ENCODE measurements around the gene SINHCAF. TPM values are rescaled to one million over a fixed set of nuclear protein-coding genes. Genes with fewer than 3 reads are reported as not detected.

The SINHCAF gene
- total and polyA plus RNA-seq, 2 experiments from 2014 or later, result 581 to 686 TPM

DNA sequence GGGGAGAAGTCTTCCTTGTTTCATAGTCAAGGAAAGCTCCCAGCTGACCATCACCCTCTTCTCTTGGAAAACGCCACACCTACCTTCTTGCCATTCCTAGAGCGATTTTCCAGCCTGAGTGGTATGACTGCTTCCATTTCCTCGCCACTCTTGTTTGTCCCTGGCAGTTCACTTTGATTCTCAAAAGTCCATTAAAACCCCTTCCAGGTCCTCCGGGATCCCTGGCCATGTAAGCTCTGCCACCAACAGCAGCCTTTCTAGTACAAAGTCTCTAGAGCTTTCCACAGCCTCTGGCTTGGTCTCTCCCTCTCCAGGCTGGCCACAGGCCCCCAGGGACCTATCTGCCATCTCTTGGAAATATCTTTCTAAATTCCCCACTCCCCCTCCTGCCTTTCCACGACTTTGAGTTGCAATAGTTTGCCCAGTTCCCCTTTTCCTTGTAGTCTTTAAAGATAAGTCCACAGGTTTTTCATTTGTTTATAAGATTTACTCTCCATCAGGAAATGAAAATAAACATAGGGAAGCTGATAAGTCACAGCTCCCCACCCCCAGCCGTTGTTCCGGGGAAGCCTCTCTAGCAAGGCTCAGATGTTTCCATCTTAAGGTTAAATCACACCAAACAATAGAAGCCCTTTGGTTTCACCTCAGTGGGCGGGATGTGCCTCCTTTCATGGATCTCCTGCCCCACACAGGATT lies 42.9 kb upstream of the SINHCAF start:
- no peaks in the 10 kb centered on the region for H3K9me2 ChIP-seq (ENCODE audit: insufficient read depth)
- peak overlapping the region; percentile 99 for H3K27ac ChIP-seq (ENCODE audit: low read depth)
- Mint-ChIP-seq H3K4me3 (peak overlapping the region; percentile 70), H3K4me1 (peaks cover 49% of the 10 kb centered on the region), H3K9me3 (peaks cover 3% of the 10 kb centered on the region; the same call in 2 of the 3 replicates), H3K27ac (peak overlapping the region; percentile 99), H3K27me3 (ENCODE audit: insufficient read depth, low read depth, poor library complexity) (peaks cover 14% of the 10 kb centered on the region), H3K36me3 (ENCODE audit: low read depth) (peaks cover 5% of the 10 kb centered on the region)
- H3F3A ChIP-seq (replicated peaks; ENCODE audit: low read depth), result peaks cover 4% of the 10 kb centered on the region; the same call in 1 of the 2 replicates
- peak overlapping the region; percentile 45 for H3K4me3 ChIP-seq
- peaks cover 17% of the 10 kb centered on the region for H3K79me2 ChIP-seq (replicated peaks; ENCODE audit: insufficient read depth)
- TF ChIP-seq, protein P1, sequence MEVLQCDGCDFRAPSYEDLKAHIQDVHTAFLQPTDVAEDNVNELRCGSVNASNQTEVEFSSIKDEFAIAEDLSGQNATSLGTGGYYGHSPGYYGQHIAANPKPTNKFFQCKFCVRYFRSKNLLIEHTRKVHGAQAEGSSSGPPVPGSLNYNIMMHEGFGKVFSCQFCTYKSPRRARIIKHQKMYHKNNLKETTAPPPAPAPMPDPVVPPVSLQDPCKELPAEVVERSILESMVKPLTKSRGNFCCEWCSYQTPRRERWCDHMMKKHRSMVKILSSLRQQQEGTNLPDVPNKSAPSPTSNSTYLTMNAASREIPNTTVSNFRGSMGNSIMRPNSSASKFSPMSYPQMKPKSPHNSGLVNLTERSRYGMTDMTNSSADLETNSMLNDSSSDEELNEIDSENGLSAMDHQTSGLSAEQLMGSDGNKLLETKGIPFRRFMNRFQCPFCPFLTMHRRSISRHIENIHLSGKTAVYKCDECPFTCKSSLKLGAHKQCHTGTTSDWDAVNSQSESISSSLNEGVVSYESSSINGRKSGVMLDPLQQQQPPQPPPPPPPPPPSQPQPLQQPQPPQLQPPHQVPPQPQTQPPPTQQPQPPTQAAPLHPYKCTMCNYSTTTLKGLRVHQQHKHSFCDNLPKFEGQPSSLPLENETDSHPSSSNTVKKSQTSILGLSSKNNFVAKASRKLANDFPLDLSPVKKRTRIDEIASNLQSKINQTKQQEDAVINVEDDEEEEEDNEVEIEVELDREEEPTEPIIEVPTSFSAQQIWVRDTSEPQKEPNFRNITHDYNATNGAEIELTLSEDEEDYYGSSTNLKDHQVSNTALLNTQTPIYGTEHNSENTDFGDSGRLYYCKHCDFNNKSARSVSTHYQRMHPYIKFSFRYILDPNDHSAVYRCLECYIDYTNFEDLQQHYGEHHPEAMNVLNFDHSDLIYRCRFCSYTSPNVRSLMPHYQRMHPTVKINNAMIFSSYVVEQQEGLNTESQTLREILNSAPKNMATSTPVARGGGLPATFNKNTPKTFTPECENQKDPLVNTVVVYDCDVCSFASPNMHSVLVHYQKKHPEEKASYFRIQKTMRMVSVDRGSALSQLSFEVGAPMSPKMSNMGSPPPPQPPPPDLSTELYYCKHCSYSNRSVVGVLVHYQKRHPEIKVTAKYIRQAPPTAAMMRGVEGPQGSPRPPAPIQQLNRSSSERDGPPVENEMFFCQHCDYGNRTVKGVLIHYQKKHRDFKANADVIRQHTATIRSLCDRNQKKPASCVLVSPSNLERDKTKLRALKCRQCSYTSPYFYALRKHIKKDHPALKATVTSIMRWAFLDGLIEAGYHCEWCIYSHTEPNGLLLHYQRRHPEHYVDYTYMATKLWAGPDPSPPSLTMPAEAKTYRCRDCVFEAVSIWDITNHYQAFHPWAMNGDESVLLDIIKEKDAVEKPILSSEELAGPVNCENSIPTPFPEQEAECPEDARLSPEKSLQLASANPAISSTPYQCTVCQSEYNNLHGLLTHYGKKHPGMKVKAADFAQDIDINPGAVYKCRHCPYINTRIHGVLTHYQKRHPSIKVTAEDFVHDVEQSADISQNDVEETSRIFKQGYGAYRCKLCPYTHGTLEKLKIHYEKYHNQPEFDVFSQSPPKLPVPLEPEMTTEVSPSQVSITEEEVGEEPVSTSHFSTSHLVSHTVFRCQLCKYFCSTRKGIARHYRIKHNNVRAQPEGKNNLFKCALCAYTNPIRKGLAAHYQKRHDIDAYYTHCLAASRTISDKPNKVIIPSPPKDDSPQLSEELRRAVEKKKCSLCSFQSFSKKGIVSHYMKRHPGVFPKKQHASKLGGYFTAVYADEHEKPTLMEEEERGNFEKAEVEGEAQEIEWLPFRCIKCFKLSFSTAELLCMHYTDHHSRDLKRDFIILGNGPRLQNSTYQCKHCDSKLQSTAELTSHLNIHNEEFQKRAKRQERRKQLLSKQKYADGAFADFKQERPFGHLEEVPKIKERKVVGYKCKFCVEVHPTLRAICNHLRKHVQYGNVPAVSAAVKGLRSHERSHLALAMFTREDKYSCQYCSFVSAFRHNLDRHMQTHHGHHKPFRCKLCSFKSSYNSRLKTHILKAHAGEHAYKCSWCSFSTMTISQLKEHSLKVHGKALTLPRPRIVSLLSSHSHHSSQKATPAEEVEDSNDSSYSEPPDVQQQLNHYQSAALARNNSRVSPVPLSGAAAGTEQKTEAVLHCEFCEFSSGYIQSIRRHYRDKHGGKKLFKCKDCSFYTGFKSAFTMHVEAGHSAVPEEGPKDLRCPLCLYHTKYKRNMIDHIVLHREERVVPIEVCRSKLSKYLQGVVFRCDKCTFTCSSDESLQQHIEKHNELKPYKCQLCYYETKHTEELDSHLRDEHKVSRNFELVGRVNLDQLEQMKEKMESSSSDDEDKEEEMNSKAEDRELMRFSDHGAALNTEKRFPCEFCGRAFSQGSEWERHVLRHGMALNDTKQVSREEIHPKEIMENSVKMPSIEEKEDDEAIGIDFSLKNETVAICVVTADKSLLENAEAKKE (CRISPR knock-in tag; IDR thresholded peaks at IDR 0.05), result 0 out of 2 replicates have a peak, but pooled peaks have one; percentile 46
- TF ChIP-seq STAT1 (IDR thresholded peaks at IDR 0.05; ENCODE audit: unreplicated experiment), result no peak
- TF ChIP-seq, protein P2, sequence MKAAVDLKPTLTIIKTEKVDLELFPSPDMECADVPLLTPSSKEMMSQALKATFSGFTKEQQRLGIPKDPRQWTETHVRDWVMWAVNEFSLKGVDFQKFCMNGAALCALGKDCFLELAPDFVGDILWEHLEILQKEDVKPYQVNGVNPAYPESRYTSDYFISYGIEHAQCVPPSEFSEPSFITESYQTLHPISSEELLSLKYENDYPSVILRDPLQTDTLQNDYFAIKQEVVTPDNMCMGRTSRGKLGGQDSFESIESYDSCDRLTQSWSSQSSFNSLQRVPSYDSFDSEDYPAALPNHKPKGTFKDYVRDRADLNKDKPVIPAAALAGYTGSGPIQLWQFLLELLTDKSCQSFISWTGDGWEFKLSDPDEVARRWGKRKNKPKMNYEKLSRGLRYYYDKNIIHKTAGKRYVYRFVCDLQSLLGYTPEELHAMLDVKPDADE (IDR thresholded peaks at IDR 0.05), result no peak
- no peak for TF ChIP-seq JUNB (IDR thresholded peaks at IDR 0.05; ENCODE audit: unreplicated experiment)
- TF ChIP-seq, protein P3, sequence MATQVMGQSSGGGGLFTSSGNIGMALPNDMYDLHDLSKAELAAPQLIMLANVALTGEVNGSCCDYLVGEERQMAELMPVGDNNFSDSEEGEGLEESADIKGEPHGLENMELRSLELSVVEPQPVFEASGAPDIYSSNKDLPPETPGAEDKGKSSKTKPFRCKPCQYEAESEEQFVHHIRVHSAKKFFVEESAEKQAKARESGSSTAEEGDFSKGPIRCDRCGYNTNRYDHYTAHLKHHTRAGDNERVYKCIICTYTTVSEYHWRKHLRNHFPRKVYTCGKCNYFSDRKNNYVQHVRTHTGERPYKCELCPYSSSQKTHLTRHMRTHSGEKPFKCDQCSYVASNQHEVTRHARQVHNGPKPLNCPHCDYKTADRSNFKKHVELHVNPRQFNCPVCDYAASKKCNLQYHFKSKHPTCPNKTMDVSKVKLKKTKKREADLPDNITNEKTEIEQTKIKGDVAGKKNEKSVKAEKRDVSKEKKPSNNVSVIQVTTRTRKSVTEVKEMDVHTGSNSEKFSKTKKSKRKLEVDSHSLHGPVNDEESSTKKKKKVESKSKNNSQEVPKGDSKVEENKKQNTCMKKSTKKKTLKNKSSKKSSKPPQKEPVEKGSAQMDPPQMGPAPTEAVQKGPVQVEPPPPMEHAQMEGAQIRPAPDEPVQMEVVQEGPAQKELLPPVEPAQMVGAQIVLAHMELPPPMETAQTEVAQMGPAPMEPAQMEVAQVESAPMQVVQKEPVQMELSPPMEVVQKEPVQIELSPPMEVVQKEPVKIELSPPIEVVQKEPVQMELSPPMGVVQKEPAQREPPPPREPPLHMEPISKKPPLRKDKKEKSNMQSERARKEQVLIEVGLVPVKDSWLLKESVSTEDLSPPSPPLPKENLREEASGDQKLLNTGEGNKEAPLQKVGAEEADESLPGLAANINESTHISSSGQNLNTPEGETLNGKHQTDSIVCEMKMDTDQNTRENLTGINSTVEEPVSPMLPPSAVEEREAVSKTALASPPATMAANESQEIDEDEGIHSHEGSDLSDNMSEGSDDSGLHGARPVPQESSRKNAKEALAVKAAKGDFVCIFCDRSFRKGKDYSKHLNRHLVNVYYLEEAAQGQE (IDR thresholded peaks at IDR 0.05; ENCODE audit: unreplicated experiment), result no peak
- no peaks in the 10 kb centered on the region for H3K27me3 ChIP-seq (ENCODE audit: insufficient read depth)
- no peaks in the 10 kb centered on the region for H4K20me1 ChIP-seq (replicated peaks; ENCODE audit: insufficient read depth)
- DNase-seq (ENCODE audit: low spot score) (peak; percentile 71), ATAC-seq (peak; percentile 42)
- H2AFZ ChIP-seq, result no peak overlapping the region
- H3K4me2 ChIP-seq, result peak overlapping the region; percentile 55
- H3K4me1 ChIP-seq (ENCODE audit: insufficient read depth), result peaks cover 18% of the 10 kb centered on the region; the same call in 1 of the 2 replicates
- no peaks in the 10 kb centered on the region for H3K36me3 ChIP-seq (ENCODE audit: insufficient read depth)
